Endothelial cell of umbilical vein (primary cell): Measurements from ENCODE around the gene RARS1. TPM values are rescaled to one million over a fixed set of nuclear protein-coding genes. Genes with fewer than 3 reads are reported as not detected.

Experiments used
- BruUV-seq: library from RNA; stranded (reverse); fragments of 400-500 nt; replicated peaks from 2 replicates; lab custom pipeline; 2021; lab: Mats Ljungman, UMichigan
- CTCF ChIA-PET: fragments of 300-600, 350-600 bp; sonication (Branson Sonifier 250); formaldehyde crosslinking; loops from one replicate; lab custom pipeline; 2021; ENCODE audit warnings: antibody characterized with exemption, inconsistent platforms; lab: Charles Lee
- POLR2A ChIA-PET: fragments of 300-600, 350-600 bp; sonication (Branson Sonifier 250); formaldehyde crosslinking; loops from one replicate; lab custom pipeline; 2021; ENCODE audit warnings: antibody characterized with exemption, inconsistent platforms; lab: Charles Lee
- DNase-seq: peaks from one replicate; pipeline ENCODE4 v3.0.0-alpha.2; 2011; ENCODE audit warnings: low read depth, low spot score
- FAIRE-seq: peaks from 2 replicates; lab custom pipeline; 2011; peaks lifted over from hg19 to GRCh38; lab: Jason Lieb, UNC
- H2AFZ ChIP-seq: 2 replicates; pipeline ENCODE4 v1.6.0; 2012; ENCODE audit warnings: low read depth, low read length, control low read depth, inconsistent platforms
- H3K27ac ChIP-seq: 2 replicates; pipeline ENCODE4 v1.5.1; 2011; ENCODE audit warnings: low read depth, mild to moderate bottlenecking, control low read depth, low read length, moderate library complexity; ENCODE audit not compliant: insufficient read depth
- H3K27me3 ChIP-seq, 2 experiments: 2 replicates each; pipeline versions ENCODE4 v1.6.0 to v1.6.1; 2011; ENCODE audit warnings: low read length in 2 of 2, mixed read lengths in 1 of 2; ENCODE audit not compliant: control insufficient read depth in 2 of 2, insufficient read depth in 2 of 2
- H3K36me3 ChIP-seq, 2 experiments: 2 replicates in 1 of 2; 3 replicates in 1 of 2; pipeline ENCODE4 v1.5.1; 2011; ENCODE audit warnings: low read length in 2 of 2, mild to moderate bottlenecking in 1 of 2, moderate library complexity in 1 of 2; ENCODE audit not compliant: control insufficient read depth in 2 of 2, insufficient read depth in 2 of 2; ENCODE audit errors: extremely low read depth in 1 of 2
- H3K4me1 ChIP-seq: 3 replicates; pipeline ENCODE4 v1.5.1; 2011; ENCODE audit warnings: mild to moderate bottlenecking, low read length; ENCODE audit not compliant: control insufficient read depth, insufficient read depth; ENCODE audit errors: extremely low read depth
- H3K4me2 ChIP-seq: 2 replicates; pipeline ENCODE4 v1.6.1; 2011; ENCODE audit warnings: low read length, control low read depth, mixed read lengths; ENCODE audit not compliant: insufficient read depth
- H3K4me3 ChIP-seq, 3 experiments: fragments of 200-600 bp in 1 of 3; sonication (generic), shearing (Covaris generic) in 1 of 3; replicated peaks in 1 of 3; 2 replicates each; pipeline ENCODE4 v1.5.1; 2011 to 2016; ENCODE audit warnings: control low read depth in 3 of 3, low read length in 3 of 3, mild to moderate bottlenecking in 2 of 3, inconsistent platforms in 1 of 3, low read depth in 1 of 3, moderate library complexity in 1 of 3; ENCODE audit not compliant: insufficient read depth in 1 of 3
- H3K79me2 ChIP-seq: 2 replicates; pipeline ENCODE4 v1.6.0; 2012; ENCODE audit warnings: low read length, inconsistent platforms; ENCODE audit not compliant: control insufficient read depth, insufficient read depth
- H3K9ac ChIP-seq: replicated peaks from 2 replicates; pipeline ENCODE3; 2011; ENCODE audit warnings: low read length, control low read depth; ENCODE audit not compliant: insufficient read depth; ENCODE audit errors: extremely low read depth
- H3K9me1 ChIP-seq: replicated peaks from 3 replicates; pipeline ENCODE4 v1.6.0; 2011; ENCODE audit warnings: mild to moderate bottlenecking, low read length; ENCODE audit not compliant: control insufficient read depth, insufficient read depth; ENCODE audit errors: extremely low read depth
- H3K9me3 ChIP-seq: replicated peaks from 2 replicates; pipeline ENCODE4 v1.5.1; 2012; ENCODE audit warnings: low read length, inconsistent platforms; ENCODE audit not compliant: control insufficient read depth, insufficient read depth
- H4K20me1 ChIP-seq: replicated peaks from 2 replicates; pipeline ENCODE3; 2011; ENCODE audit warnings: mild to moderate bottlenecking, low read length; ENCODE audit not compliant: control insufficient read depth, insufficient read depth; ENCODE audit errors: extremely low read depth
- CTCF ChIP-seq, 2 donors: IDR thresholded peaks; 1 replicate in 1 of 2; 2 replicates in 1 of 2; pipeline ENCODE4 v1.5.1; 2011; ENCODE audit warnings: low read length in 2 of 2, mild to moderate bottlenecking in 2 of 2, moderate library complexity in 2 of 2, control low read depth in 1 of 2, inconsistent platforms in 1 of 2, low read depth in 1 of 2; ENCODE audit not compliant: insufficient read depth in 1 of 2; ENCODE audit errors: extremely low read depth in 1 of 2
- EZH2 ChIP-seq: IDR thresholded peaks from 2 replicates; pipeline ENCODE4 v1.6.1; 2012; ENCODE audit warnings: borderline replicate concordance, low read depth, mild to moderate bottlenecking, moderate library complexity, low read length, inconsistent platforms; ENCODE audit not compliant: severe bottlenecking
- FOS ChIP-seq: IDR thresholded peaks from 2 replicates; pipeline ENCODE4 v1.6.1; 2011; ENCODE audit warnings: mild to moderate bottlenecking, low read length, moderate library complexity, borderline replicate concordance; ENCODE audit not compliant: insufficient read depth
- GATA2 ChIP-seq: IDR thresholded peaks from 2 replicates; pipeline ENCODE4 v1.7.0; 2011; ENCODE audit warnings: low read depth, mild to moderate bottlenecking, moderate library complexity, mixed read lengths, low read length; ENCODE audit not compliant: insufficient read length, insufficient read depth
- JUN ChIP-seq: IDR thresholded peaks from 2 replicates; pipeline ENCODE4 v1.6.1; 2011; ENCODE audit warnings: borderline replicate concordance, low read depth; ENCODE audit not compliant: insufficient read length, insufficient read depth
- MAX ChIP-seq: IDR thresholded peaks from 2 replicates; pipeline ENCODE4 v1.6.1; 2011; ENCODE audit not compliant: insufficient read depth, insufficient read length
- MYC ChIP-seq: IDR thresholded peaks from one replicate; pipeline ENCODE4 v1.6.1; 2011; ENCODE audit warnings: mild to moderate bottlenecking, low read depth, low read length
- POLR2A ChIP-seq: IDR thresholded peaks from 2 replicates; pipeline ENCODE4 v1.6.1; 2012; ENCODE audit warnings: low read depth, mild to moderate bottlenecking, control low read depth, low read length
- POLR2AphosphoS5 ChIP-seq: IDR thresholded peaks from 2 replicates; pipeline ENCODE4 v1.6.1; 2012; ENCODE audit warnings: low read depth, mild to moderate bottlenecking, control low read depth, low read length, moderate library complexity; ENCODE audit not compliant: insufficient read depth
- dilution Hi-C: fragments of 300-500 bp; cut with MboI; formaldehyde crosslinking; loops from one replicate; pipeline ENCODE4 v1.15.0; 2019; ENCODE audit warnings: low sequenced_read_pairs; ENCODE audit not compliant: extremely low pct_ligation_motif_present
- intact Hi-C: fragments of 100-400 bp; cut with micrococcal nuclease; formaldehyde crosslinking; loops from one replicate; pipeline ENCODE4 v1.10.0; 2022
- polyA plus RNA-seq, 4 experiments: library from polyadenylated mRNA; depleted of rRNA in 3 of 4; stranded (reverse) in 3 of 4; unstranded in 1 of 4; fragments of >200 nt; gene quantifications; 2 replicates each; pipeline versions ENCODE4 v1.2.1 to v1.2.3, GENCODE V29; 2011 to 2012; ENCODE audit warnings: missing spikeins in 1 of 4
- total RNA-seq: library from RNA; stranded (reverse); gene quantifications from 2 replicates; pipeline ENCODE4 v1.2.3, GENCODE V29; 2021

Gene RARS1
- total and polyA plus RNA-seq, 2 donors (not counting 3 experiments of a cell fraction or from before 2014, with no cell fraction given) = 28.0 to 104 TPM

GRCh38 chr5:168480601-168481000, 5.7 kb upstream of the RARS1 start:
- Histone ChIP-seq H3K4me2 (no peak overlapping the region), H3K4me3 (no peak overlapping the region), H2AFZ (no peak overlapping the region), H3K9me3 (no peaks in the 10 kb centered on the region), H3K9ac (no peak overlapping the region), H3K9me1 (no peaks in the 10 kb centered on the region), H3K36me3 (no peaks in the 10 kb centered on the region), H3K27me3 (no peaks in the 10 kb centered on the region), H3K79me2 (no peaks in the 10 kb centered on the region), H3K4me1 (no peaks in the 10 kb centered on the region), H4K20me1 (no peaks in the 10 kb centered on the region), H3K27ac (no peak overlapping the region)
- BruUV-seq = no TSS peak
- no peak for DNase-seq
- ChIA-PET CTCF (no interaction called here), POLR2A (no interaction called here)
- dilution Hi-C loops (no loop called here), intact Hi-C loops (loop anchor here (10.0 kb wide), 1 partner anchor 1104 kb away; the partner anchor contains the start of gene SPDL1)
- TF ChIP-seq GATA2 = no peak
- no peak for TF ChIP-seq CTCF (IDR thresholded peaks at IDR 0.05; ENCODE audit: extremely low read depth in 1 of 2, insufficient read depth in 1 of 2, low read depth in 1 of 2, low read length in 2 of 2)
- no peak for TF ChIP-seq POLR2A
- TF ChIP-seq POLR2AphosphoS5 = no peak
- no peak for TF ChIP-seq FOS
- no peak for TF ChIP-seq EZH2
- TF ChIP-seq MYC = no peak
- no peak for TF ChIP-seq JUN
- no peak for TF ChIP-seq MAX
- no peak for FAIRE-seq
